Measurements from ENCODE around the gene SH3RF2.

GRCh38 chr5:146005264-146005663 is 68.9 kb downstream of the SH3RF2 start:
- TF ChIP-seq CTCF (IDR thresholded peaks at IDR 0.05; ENCODE audit: low read length), result no peak
- no peak for TF ChIP-seq EZH2phosphoT487 (IDR thresholded peaks at IDR 0.05; ENCODE audit: low read length)
